ENCODE data around the gene NUCB1. TPM values are rescaled to one million over a fixed set of nuclear protein-coding genes. Genes with fewer than 3 reads are reported as not detected.

The NUCB1 gene
- total and polyA plus RNA-seq, 9 of the 15 experiments (the other 6 are each of a cell fraction or from before 2014, with no cell fraction given): 3.1 to 153 (median 71.7) TPM

DNA sequence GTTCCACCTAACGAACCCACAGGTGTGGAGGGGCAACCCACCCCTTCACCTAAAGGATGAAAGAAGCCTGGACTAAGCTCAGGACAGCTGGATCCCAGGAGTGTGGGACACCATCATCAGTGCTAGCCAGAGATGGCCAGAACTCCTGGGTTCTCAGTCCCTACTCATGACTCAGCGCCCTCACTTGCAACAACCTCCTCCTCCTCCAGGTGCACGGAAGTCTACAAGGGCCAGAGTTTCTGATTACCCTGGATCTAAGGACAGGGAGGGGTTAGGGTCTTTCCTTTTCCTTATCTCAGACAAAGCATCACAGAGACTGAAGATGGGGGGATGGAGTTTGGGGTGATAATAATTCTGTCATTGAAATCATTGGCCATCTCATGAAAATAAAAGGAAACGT is 9.6 kb upstream of the NUCB1 start (continued):
- TF ChIP-seq HOMEZ (CRISPR knock-in tag; IDR thresholded peaks at IDR 0.05) (no peak), POLR2B (IDR thresholded peaks at IDR 0.05; ENCODE audit: low read depth, partially characterized antibody) (no peak), RBM17 (IDR thresholded peaks at IDR 0.05; ENCODE audit: borderline replicate concordance, low read depth, low read length) (no peak), ZBED1 (IDR thresholded peaks at IDR 0.05) (no peak), RBM34 (IDR thresholded peaks at IDR 0.05; ENCODE audit: borderline replicate concordance, insufficient read depth, low read length) (no peak), ZNF316 (IDR thresholded peaks at IDR 0.05) (peak; percentile 68), ZBTB9 (CRISPR knock-in tag; IDR thresholded peaks at IDR 0.05) (no peak), ZNF146 (CRISPR knock-in tag; IDR thresholded peaks at IDR 0.05; ENCODE audit: unreplicated experiment) (no peak), ZNF354B (CRISPR knock-in tag; IDR thresholded peaks at IDR 0.05) (no peak), PTTG1 (tag; IDR thresholded peaks at IDR 0.05; ENCODE audit: low read depth) (no peak), MAFF (IDR thresholded peaks at IDR 0.05; ENCODE audit: low read length) (peak; percentile 42; the same call in 1 of the 2 replicates), RBFOX2 (IDR thresholded peaks at IDR 0.05; ENCODE audit: low read depth, low read length) (no peak), HNRNPK (IDR thresholded peaks at IDR 0.05; ENCODE audit: low read depth, low read length, poor library complexity, severe bottlenecking) (no peak), C11orf30 (IDR thresholded peaks at IDR 0.05; ENCODE audit: low read depth) (peak; percentile 46)
- TF ChIP-seq, protein P1, sequence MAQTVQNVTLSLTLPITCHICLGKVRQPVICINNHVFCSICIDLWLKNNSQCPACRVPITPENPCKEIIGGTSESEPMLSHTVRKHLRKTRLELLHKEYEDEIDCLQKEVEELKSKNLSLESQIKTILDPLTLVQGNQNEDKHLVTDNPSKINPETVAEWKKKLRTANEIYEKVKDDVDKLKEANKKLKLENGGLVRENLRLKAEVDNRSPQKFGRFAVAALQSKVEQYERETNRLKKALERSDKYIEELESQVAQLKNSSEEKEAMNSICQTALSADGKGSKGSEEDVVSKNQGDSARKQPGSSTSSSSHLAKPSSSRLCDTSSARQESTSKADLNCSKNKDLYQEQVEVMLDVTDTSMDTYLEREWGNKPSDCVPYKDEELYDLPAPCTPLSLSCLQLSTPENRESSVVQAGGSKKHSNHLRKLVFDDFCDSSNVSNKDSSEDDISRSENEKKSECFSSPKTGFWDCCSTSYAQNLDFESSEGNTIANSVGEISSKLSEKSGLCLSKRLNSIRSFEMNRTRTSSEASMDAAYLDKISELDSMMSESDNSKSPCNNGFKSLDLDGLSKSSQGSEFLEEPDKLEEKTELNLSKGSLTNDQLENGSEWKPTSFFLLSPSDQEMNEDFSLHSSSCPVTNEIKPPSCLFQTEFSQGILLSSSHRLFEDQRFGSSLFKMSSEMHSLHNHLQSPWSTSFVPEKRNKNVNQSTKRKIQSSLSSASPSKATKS (CRISPR knock-in tag; IDR thresholded peaks at IDR 0.05): no peak
- TF ChIP-seq, protein P2, sequence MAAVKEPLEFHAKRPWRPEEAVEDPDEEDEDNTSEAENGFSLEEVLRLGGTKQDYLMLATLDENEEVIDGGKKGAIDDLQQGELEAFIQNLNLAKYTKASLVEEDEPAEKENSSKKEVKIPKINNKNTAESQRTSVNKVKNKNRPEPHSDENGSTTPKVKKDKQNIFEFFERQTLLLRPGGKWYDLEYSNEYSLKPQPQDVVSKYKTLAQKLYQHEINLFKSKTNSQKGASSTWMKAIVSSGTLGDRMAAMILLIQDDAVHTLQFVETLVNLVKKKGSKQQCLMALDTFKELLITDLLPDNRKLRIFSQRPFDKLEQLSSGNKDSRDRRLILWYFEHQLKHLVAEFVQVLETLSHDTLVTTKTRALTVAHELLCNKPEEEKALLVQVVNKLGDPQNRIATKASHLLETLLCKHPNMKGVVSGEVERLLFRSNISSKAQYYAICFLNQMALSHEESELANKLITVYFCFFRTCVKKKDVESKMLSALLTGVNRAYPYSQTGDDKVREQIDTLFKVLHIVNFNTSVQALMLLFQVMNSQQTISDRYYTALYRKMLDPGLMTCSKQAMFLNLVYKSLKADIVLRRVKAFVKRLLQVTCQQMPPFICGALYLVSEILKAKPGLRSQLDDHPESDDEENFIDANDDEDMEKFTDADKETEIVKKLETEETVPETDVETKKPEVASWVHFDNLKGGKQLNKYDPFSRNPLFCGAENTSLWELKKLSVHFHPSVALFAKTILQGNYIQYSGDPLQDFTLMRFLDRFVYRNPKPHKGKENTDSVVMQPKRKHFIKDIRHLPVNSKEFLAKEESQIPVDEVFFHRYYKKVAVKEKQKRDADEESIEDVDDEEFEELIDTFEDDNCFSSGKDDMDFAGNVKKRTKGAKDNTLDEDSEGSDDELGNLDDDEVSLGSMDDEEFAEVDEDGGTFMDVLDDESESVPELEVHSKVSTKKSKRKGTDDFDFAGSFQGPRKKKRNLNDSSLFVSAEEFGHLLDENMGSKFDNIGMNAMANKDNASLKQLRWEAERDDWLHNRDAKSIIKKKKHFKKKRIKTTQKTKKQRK (IDR thresholded peaks at IDR 0.05; ENCODE audit: borderline replicate concordance, low read depth, low read length): no peak
